GM12872 (cell line): ENCODE results near the gene SHISA8.

Experiments used
- CTCF ChIP-seq: IDR thresholded peaks from 3 replicates; pipeline ENCODE4 v1.5.1; 2011; ENCODE audit warnings: low read depth, mild to moderate bottlenecking, low read length, moderate library complexity; ENCODE audit not compliant: insufficient read depth

Gene SHISA8

GRCh38 chr22:41868556-41868955 lies 46.3 kb downstream of the SHISA8 start:
- no peak for TF ChIP-seq CTCF

- TF ChIP-seq CTCF = no peak
Measured at GRCh38 chr22:41863472-41863871, 51.4 kb downstream of the SHISA8 start.

GRCh38 chr22:41862530-41863266 lies 52.2 kb downstream of the SHISA8 start:
- no peak for TF ChIP-seq CTCF

GRCh38 chr22:41862160-41862529 lies 52.7 kb downstream of the SHISA8 start:
- no peak for TF ChIP-seq CTCF
